ENCODE results near the gene ARAP3.

Gene ARAP3

GRCh38 chr5:141639357-141640050 lies 42.5 kb downstream of the ARAP3 start:
- DNase-seq, result no peak

- DNase-seq, result no peak
These were observed 43.3 kb downstream of the ARAP3 start for GRCh38 chr5:141638771-141639170.

- DNase-seq, result peak; percentile 43
These were observed 44.1 kb downstream of the ARAP3 start for GRCh38 chr5:141637767-141638419.

GRCh38 chr5:141637123-141637766 lies 44.8 kb downstream of the ARAP3 start:
- peak; percentile 43 for DNase-seq

- peak; percentile 94 for DNase-seq
These were observed 45.5 kb downstream of the ARAP3 start, which contains the start of the genes HDAC3 and RELL2 for GRCh38 chr5:141636413-141637122. HDAC3 (minus strand) TSS chr5:141636849; CDS start chr5:141636790, 59 bp downstream. RELL2 (plus strand) TSS chr5:141636997; CDS start chr5:141638226, 1,229 bp downstream.

GRCh38 chr5:141636106-141636412 lies 46.0 kb downstream of the ARAP3 start:
- no peak for DNase-seq

GRCh38 chr5:141635646-141636045 lies 46.4 kb downstream of the ARAP3 start:
- DNase-seq, result no peak

GRCh38 chr5:141634720-141635119 lies 47.3 kb downstream of the ARAP3 start:
- no peak for DNase-seq

- no peak for DNase-seq
These were observed 48.0 kb downstream of the ARAP3 start for GRCh38 chr5:141633871-141634561.

GRCh38 chr5:141632650-141633049 lies 49.4 kb downstream of the ARAP3 start:
- DNase-seq, result no peak

GRCh38 chr5:141630570-141631140 lies 51.4 kb downstream of the ARAP3 start:
- no peak for DNase-seq

- DNase-seq, result no peak
These were observed 53.7 kb downstream of the ARAP3 start for GRCh38 chr5:141628175-141628788.

- DNase-seq, result no peak
These were observed 58.4 kb downstream of the ARAP3 start for GRCh38 chr5:141623611-141624010.

- DNase-seq, result no peak
These were observed 58.8 kb downstream of the ARAP3 start for GRCh38 chr5:141623186-141623585.

GRCh38 chr5:141618804-141619554 lies 63.1 kb downstream of the ARAP3 start, which contains the start of gene DIAPH1:
DIAPH1 (minus strand) TSS chr5:141619000; CDS start chr5:141618914, 86 bp downstream.
- peak; percentile 99 for DNase-seq

GRCh38 chr5:141618030-141618803 lies 63.8 kb downstream of the ARAP3 start:
- peak; percentile 41 for DNase-seq

GRCh38 chr5:141617682-141618029 lies 64.4 kb downstream of the ARAP3 start:
- no peak for DNase-seq

GRCh38 chr5:141617128-141617527 lies 64.9 kb downstream of the ARAP3 start:
- no peak for DNase-seq

- DNase-seq, result peak; percentile 44
These were observed 65.9 kb downstream of the ARAP3 start for GRCh38 chr5:141615991-141616720.

- no peak for DNase-seq
These were observed 68.7 kb downstream of the ARAP3 start for GRCh38 chr5:141613344-141613743.

Measured in activated T-cell treated with anti-CD3 and anti-CD28 coated beads for 4 hours (primary cell).